ENCODE data around the gene SUZ12.

GRCh38 chr17:31916491-31917064 lies 20.2 kb upstream of the SUZ12 start:
- TF ChIP-seq, protein P1, sequence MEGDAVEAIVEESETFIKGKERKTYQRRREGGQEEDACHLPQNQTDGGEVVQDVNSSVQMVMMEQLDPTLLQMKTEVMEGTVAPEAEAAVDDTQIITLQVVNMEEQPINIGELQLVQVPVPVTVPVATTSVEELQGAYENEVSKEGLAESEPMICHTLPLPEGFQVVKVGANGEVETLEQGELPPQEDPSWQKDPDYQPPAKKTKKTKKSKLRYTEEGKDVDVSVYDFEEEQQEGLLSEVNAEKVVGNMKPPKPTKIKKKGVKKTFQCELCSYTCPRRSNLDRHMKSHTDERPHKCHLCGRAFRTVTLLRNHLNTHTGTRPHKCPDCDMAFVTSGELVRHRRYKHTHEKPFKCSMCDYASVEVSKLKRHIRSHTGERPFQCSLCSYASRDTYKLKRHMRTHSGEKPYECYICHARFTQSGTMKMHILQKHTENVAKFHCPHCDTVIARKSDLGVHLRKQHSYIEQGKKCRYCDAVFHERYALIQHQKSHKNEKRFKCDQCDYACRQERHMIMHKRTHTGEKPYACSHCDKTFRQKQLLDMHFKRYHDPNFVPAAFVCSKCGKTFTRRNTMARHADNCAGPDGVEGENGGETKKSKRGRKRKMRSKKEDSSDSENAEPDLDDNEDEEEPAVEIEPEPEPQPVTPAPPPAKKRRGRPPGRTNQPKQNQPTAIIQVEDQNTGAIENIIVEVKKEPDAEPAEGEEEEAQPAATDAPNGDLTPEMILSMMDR (IDR thresholded peaks at IDR 0.05): no peak
- no peak for TF ChIP-seq POLR2A (IDR thresholded peaks at IDR 0.05)
